Esophagus muscularis mucosa (tissue), 4 donors: ENCODE measurements around the gene MAPK8. TPM values are rescaled to one million over a fixed set of nuclear protein-coding genes. Genes with fewer than 3 reads are reported as not detected.
A peak's percentile ranks its signal among the peaks of the same experiment; 100 is the strongest.

Source experiments
- DNase-seq: peaks from one replicate; pipeline ENCODE4 v3.0.0-alpha.2; 2017; ENCODE audit errors: extremely low spot score
- H3K27ac ChIP-seq, 4 donors: fragments of 200-600 bp; sonication (generic); replicated peaks in 1 of 4; 1 replicate in 3 of 4; 2 replicates in 1 of 4; pipeline ENCODE4 v1.5.1; 2016 to 2019; ENCODE audit warnings: mild to moderate bottlenecking in 1 of 4
- H3K27me3 ChIP-seq, 4 donors: fragments of 200-600 bp; sonication (generic); one replicate each; pipeline versions ENCODE4 v1.5.1 to v1.6.0; 2016 to 2019
- H3K36me3 ChIP-seq, 4 donors: fragments of 200-600 bp; sonication (generic); one replicate each; pipeline ENCODE4 v1.5.1; 2016 to 2019
- H3K4me1 ChIP-seq, 4 donors: fragments of 200-600 bp; sonication (generic); one replicate each; pipeline ENCODE4 v1.5.1; 2016 to 2019
- H3K4me3 ChIP-seq, 4 donors: fragments of 200-600 bp; sonication (generic); 1 replicate in 2 of 4; 2 replicates in 2 of 4; pipeline ENCODE4 v1.5.1; 2016 to 2019; ENCODE audit warnings: mild to moderate bottlenecking in 4 of 4, moderate library complexity in 1 of 4
- H3K9me3 ChIP-seq, 4 donors: fragments of 200-600 bp; sonication (generic); 1 replicate in 3 of 4; 2 replicates in 1 of 4; pipeline ENCODE4 v1.5.1; 2016 to 2019
- EP300 ChIP-seq: sonication (generic); formaldehyde crosslinking; IDR thresholded peaks from one replicate; pipeline ENCODE4 v1.6.1; 2017; ENCODE audit warnings: antibody characterized with exemption
- POLR2A ChIP-seq: fragments of 450-650 bp; IDR thresholded peaks from one replicate; pipeline ENCODE4 v1.6.1; 2017; ENCODE audit warnings: antibody characterized with exemption, moderate library complexity, mild to moderate bottlenecking, low read depth
- POLR2AphosphoS5 ChIP-seq, 2 donors: sonication (generic); formaldehyde crosslinking; IDR thresholded peaks; one replicate each; pipeline ENCODE4 v1.6.1; 2017; ENCODE audit warnings: antibody characterized with exemption in 2 of 2
- WGBS: methylation state at CpG from one replicate; pipeline ENCODE4 v1.1.5; 2018; 5-methylcytosine and 5-hydroxymethylcytosine counted together
- intact Hi-C: fragments of 100-400 bp; cut with DNase I; formaldehyde crosslinking; loops from one replicate; pipeline ENCODE4 v1.15.1; 2023
- total RNA-seq, 4 donors: library from RNA; depleted of rRNA; stranded (reverse); fragments of >200 nt; gene quantifications; one replicate each; pipeline versions ENCODE4 v1.1.0 to v1.2.1, GENCODE V29; 2016
- TF ChIP-seq, protein P1 (sequence below), 3 experiments: fragments of 200-600 bp in 2 of 3; fragments of 450-650 bp in 1 of 3; sonication (generic) in 2 of 3; IDR thresholded peaks; one replicate each; pipeline ENCODE4 v1.5.1; 2017 to 2019; ENCODE audit warnings: antibody characterized with exemption in 3 of 3, mild to moderate bottlenecking in 2 of 3, moderate library complexity in 1 of 3

The MAPK8 gene
- total RNA-seq, 4 donors from 2014 or later: 26.8 to 50.0 (median 33.1) TPM

DNA sequence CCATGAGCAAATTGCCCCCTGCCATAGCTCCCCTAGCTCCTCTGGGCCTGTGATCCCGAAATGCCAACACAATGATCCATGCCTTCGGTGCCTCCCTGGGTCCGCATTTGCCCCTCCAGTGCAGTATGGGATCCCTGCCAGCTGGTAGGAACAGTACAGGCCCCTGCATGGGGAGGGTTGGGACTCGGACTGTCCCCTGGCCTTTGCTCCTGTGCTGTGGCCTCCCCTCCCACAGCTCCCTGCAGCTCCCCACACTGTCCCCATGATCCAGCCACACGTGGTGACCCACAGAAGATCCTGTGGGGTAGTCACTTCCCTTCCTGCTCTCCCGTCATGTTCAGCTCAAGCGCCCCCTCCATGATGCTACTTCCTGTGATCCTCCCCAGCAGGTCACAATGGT, 140.3 kb downstream of the MAPK8 start:
- no peaks in the 10 kb centered on the region for H3K4me1 ChIP-seq
- WGBS: 92% methylated on average over 7 of the region's 7 CpGs
- no peaks in the 10 kb centered on the region for H3K9me3 ChIP-seq
- intact Hi-C loops: no loop called here
- DNase-seq: no peak
- no peak overlapping the region for H3K27ac ChIP-seq
- H3K4me3 ChIP-seq: no peak overlapping the region
- TF ChIP-seq POLR2A (no peak), EP300 (no peak), POLR2AphosphoS5 (IDR thresholded peaks at IDR 0.05) (no peak)
- TF ChIP-seq, protein P1, sequence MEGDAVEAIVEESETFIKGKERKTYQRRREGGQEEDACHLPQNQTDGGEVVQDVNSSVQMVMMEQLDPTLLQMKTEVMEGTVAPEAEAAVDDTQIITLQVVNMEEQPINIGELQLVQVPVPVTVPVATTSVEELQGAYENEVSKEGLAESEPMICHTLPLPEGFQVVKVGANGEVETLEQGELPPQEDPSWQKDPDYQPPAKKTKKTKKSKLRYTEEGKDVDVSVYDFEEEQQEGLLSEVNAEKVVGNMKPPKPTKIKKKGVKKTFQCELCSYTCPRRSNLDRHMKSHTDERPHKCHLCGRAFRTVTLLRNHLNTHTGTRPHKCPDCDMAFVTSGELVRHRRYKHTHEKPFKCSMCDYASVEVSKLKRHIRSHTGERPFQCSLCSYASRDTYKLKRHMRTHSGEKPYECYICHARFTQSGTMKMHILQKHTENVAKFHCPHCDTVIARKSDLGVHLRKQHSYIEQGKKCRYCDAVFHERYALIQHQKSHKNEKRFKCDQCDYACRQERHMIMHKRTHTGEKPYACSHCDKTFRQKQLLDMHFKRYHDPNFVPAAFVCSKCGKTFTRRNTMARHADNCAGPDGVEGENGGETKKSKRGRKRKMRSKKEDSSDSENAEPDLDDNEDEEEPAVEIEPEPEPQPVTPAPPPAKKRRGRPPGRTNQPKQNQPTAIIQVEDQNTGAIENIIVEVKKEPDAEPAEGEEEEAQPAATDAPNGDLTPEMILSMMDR (IDR thresholded peaks at IDR 0.05): no peak
- H3K36me3 ChIP-seq: peaks cover 0 to 5% (median 0%) of the 10 kb centered on the region in 4 donors
- H3K27me3 ChIP-seq: no peaks in the 10 kb centered on the region

DNA sequence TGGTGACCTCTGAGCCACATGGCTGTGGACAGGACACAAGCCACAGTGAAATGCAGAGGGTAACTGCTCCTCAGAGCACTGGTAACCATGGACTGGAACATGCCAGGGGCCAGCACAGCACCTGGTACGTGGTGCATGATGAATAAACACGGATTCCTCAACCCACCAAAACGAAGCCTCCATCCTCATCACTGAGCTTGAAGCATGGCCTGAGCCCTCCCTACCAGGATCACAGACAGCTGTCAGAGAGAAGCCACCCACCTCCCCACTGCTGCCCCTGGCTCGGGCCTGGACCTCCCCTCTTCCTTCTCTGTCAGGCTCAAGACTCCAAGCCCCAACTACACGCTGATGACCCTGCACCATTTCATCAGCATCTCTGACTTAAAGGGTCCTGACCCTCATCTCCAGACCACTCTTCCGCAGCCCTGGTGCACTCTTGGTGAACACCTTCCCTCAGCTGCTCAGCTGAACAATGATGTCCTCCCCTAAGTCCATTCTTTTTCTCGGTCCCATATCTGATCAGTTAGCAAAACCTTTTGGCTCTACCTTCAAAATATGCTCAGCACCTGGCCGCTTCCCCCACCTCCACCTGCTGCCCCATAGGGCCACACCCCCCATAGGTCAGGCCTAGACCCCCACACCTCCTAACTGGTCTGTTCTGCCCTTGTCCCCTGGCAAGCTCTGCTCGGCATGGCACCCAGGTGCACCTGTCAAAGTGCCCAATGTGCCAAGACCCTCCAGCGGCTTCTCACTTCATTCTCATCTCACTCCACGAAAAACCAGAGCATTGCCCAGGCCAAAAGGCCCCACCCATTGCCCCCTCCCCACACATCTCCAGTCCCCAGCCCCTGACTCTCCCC, 141.1 kb downstream of the MAPK8 start:
- Histone ChIP-seq H3K27ac (no peak overlapping the region), H3K27me3 (no peaks in the 10 kb centered on the region), H3K4me1 (no peaks in the 10 kb centered on the region), H3K4me3 (no peak overlapping the region), H3K9me3 (no peaks in the 10 kb centered on the region), H3K36me3 (peaks cover 0 to 5% (median 0%) of the 10 kb centered on the region in 4 donors)
- 95% methylated on average over 10 of the region's 11 CpGs for WGBS
- intact Hi-C loops: no loop called here
- no peak for TF ChIP-seq POLR2A
- no peak for TF ChIP-seq POLR2AphosphoS5 (IDR thresholded peaks at IDR 0.05)
- TF ChIP-seq, protein P1 (IDR thresholded peaks at IDR 0.05): no peak
- TF ChIP-seq EP300: no peak
- no peak for DNase-seq

DNA sequence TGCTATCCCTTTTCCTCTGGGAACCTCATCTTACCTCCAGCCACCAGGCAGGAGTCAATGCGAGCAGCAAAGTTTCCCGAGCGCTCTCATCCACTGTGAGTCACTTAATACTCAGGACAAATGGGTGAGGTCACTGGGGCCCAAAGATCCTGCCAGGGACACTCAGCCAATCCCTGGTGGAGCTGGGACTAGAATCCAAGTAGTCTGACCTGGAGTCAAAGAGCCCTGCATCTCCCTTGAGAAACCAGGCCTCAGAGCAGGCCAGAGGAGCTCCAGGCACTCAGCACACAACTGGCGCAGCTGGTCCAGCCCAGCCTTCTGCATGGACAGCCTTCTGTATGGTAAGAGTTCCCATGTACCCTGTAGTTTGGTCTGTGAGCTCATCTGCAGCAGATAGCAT, 142.3 kb downstream of the MAPK8 start:
- no peak for TF ChIP-seq POLR2A
- TF ChIP-seq POLR2AphosphoS5 (IDR thresholded peaks at IDR 0.05): no peak
- TF ChIP-seq, protein P1 (IDR thresholded peaks at IDR 0.05): no peak
- no peak for TF ChIP-seq EP300
- no peaks in the 10 kb centered on the region for H3K4me1 ChIP-seq
- H3K9me3 ChIP-seq: no peaks in the 10 kb centered on the region
- 94% methylated on average over 3 of the region's 4 CpGs for WGBS
- H3K4me3 ChIP-seq: no peak overlapping the region
- H3K27me3 ChIP-seq: no peaks in the 10 kb centered on the region
- DNase-seq: no peak
- peaks cover 0 to 5% (median 0%) of the 10 kb centered on the region in 4 donors for H3K36me3 ChIP-seq
- no peak overlapping the region for H3K27ac ChIP-seq
- intact Hi-C loops: no loop called here

DNA sequence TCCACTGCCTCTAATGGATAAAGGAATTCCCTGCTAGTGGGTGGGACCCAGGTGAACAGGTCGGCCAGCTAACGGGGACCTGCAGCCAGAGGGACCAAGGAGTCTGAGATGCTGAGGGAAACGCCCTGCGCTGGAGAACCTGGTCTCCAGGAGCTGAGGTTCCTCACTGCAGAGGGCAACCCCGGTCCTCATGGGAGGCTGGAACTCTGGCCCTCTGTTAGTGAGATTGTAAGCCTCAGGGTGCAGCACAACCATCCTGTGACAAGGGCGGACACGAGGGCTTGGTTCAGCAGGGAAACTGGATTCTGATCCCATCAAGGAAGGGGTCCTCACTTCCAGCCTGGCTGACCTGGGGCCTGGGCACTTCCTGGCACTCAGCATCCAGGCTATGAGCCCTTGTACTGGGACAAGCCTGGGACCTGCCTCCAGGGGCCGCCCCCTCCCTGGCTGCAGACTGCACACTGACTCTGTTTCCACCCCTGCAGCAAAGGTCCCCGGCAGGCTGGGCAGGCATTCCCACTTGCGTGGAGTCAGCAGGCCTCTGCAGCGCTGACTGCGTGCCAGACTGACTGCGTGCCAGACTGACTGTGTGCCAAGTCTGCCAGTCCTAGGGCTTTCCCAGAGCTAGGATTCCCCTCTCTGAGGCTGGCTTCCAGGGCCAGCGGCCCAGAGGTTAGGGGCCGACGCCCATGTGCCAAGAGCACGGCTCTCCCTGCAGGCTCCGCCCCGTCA, 143.2 kb downstream of the MAPK8 start:
- Histone ChIP-seq H3K4me1 (no peaks in the 10 kb centered on the region), H3K4me3 (no peak overlapping the region), H3K9me3 (no peaks in the 10 kb centered on the region), H3K27me3 (no peaks in the 10 kb centered on the region), H3K27ac (no peak overlapping the region), H3K36me3 (peaks cover 0 to 5% (median 0%) of the 10 kb centered on the region in 4 donors)
- peak; percentile 85 for DNase-seq
- WGBS: 96% methylated on average over 13 of the region's 19 CpGs
- TF ChIP-seq, protein P1 (IDR thresholded peaks at IDR 0.05): no peak
- intact Hi-C loops: no loop called here
